Chondrocyte (in vitro differentiated cells): Measurements from ENCODE around the gene RPL22. TPM values are rescaled to one million over a fixed set of nuclear protein-coding genes. Genes with fewer than 3 reads are reported as not detected.

Experiments
- DNase-seq: peaks from one replicate; pipeline ENCODE4 v3.0.0; 2021; ENCODE audit warnings: mixed read lengths, low spot score
- H3K27ac Mint-ChIP-seq: one replicate; pipeline ENCODE4 v1.8.0; 2021; ENCODE audit warnings: mild to moderate bottlenecking, moderate library complexity, mixed read lengths; ENCODE audit not compliant: unreplicated experiment
- H3K27me3 Mint-ChIP-seq: 2 replicates; pipeline ENCODE4 v1.8.0; 2021; ENCODE audit warnings: low read depth, mixed read lengths
- H3K36me3 Mint-ChIP-seq: 2 replicates; pipeline ENCODE4 v1.8.0; 2021; ENCODE audit warnings: low read depth, mixed read lengths
- H3K4me1 Mint-ChIP-seq: 2 replicates; pipeline ENCODE4 v1.8.0; 2021; ENCODE audit warnings: low read depth, mild to moderate bottlenecking, mixed read lengths
- H3K4me3 Mint-ChIP-seq: one replicate; pipeline ENCODE4 v1.8.0; 2021; ENCODE audit warnings: mild to moderate bottlenecking, moderate library complexity, mixed read lengths; ENCODE audit not compliant: unreplicated experiment
- H3K9me3 Mint-ChIP-seq: 2 replicates; pipeline ENCODE4 v1.8.0; 2021; ENCODE audit warnings: low read depth, mixed read lengths
- CTCF ChIP-seq: fragments of 200-600 bp; sonication (generic); IDR thresholded peaks from 2 replicates; pipeline ENCODE4 v1.5.0; 2021; ENCODE audit warnings: antibody characterized with exemption, mild to moderate bottlenecking, moderate library complexity
- total RNA-seq: library from RNA; stranded (reverse); gene quantifications from 3 replicates; pipeline ENCODE4 v1.2.1, GENCODE V29; 2021

RPL22 gene
- total RNA-seq, 1 donor from 2014 or later, result 220 TPM

GRCh38 chr1:6144175-6144574 lies 55.2 kb downstream of the RPL22 start:
- H3K27me3 Mint-ChIP-seq, result peaks cover 18% of the 10 kb centered on the region
- no peak overlapping the region for H3K4me3 Mint-ChIP-seq
- peaks cover 3% of the 10 kb centered on the region for H3K36me3 Mint-ChIP-seq
- TF ChIP-seq CTCF, result no peak
- H3K9me3 Mint-ChIP-seq, result no peaks in the 10 kb centered on the region
- H3K4me1 Mint-ChIP-seq, result peaks cover 3% of the 10 kb centered on the region
- H3K27ac Mint-ChIP-seq, result no peak overlapping the region
- no peak for DNase-seq

- Mint-ChIP-seq H3K4me1 (peaks cover 1% of the 10 kb centered on the region), H3K36me3 (peaks cover 3% of the 10 kb centered on the region), H3K27me3 (peaks cover 19% of the 10 kb centered on the region), H3K4me3 (no peak overlapping the region), H3K27ac (no peak overlapping the region), H3K9me3 (no peaks in the 10 kb centered on the region)
- no peak for TF ChIP-seq CTCF
- DNase-seq, result no peak
Observed at GRCh38 chr1:6143395-6143794, 56.0 kb downstream of the RPL22 start.

- no peaks in the 10 kb centered on the region for H3K4me1 Mint-ChIP-seq
- peaks cover 3% of the 10 kb centered on the region for H3K36me3 Mint-ChIP-seq
- no peak overlapping the region for H3K27ac Mint-ChIP-seq
- H3K9me3 Mint-ChIP-seq, result no peaks in the 10 kb centered on the region
- H3K4me3 Mint-ChIP-seq, result no peak overlapping the region
- no peak for DNase-seq
- no peak for TF ChIP-seq CTCF
- H3K27me3 Mint-ChIP-seq, result peaks cover 13% of the 10 kb centered on the region
Observed at GRCh38 chr1:6142734-6143133, 56.7 kb downstream of the RPL22 start.

- no peaks in the 10 kb centered on the region for H3K9me3 Mint-ChIP-seq
- DNase-seq, result no peak
- H3K27me3 Mint-ChIP-seq, result peaks cover 13% of the 10 kb centered on the region
- no peak overlapping the region for H3K27ac Mint-ChIP-seq
- no peak overlapping the region for H3K4me3 Mint-ChIP-seq
- peaks cover 3% of the 10 kb centered on the region for H3K36me3 Mint-ChIP-seq
- no peaks in the 10 kb centered on the region for H3K4me1 Mint-ChIP-seq
- no peak for TF ChIP-seq CTCF
Observed at GRCh38 chr1:6142036-6142621, 57.3 kb downstream of the RPL22 start.

- Mint-ChIP-seq H3K9me3 (no peaks in the 10 kb centered on the region), H3K4me1 (no peaks in the 10 kb centered on the region), H3K27me3 (peaks cover 13% of the 10 kb centered on the region), H3K4me3 (no peak overlapping the region), H3K27ac (no peak overlapping the region), H3K36me3 (peaks cover 3% of the 10 kb centered on the region)
- TF ChIP-seq CTCF, result peak; percentile 17
- DNase-seq, result peak; percentile 37
Observed at GRCh38 chr1:6141592-6141991, 57.8 kb downstream of the RPL22 start.
